H1 (cell line): ENCODE measurements around the gene TMUB1. TPM values are rescaled to one million over a fixed set of nuclear protein-coding genes. Genes with fewer than 3 reads are reported as not detected.

Experiments
- CTCF ChIA-PET: fragments of 300-600 bp; sonication (Branson Sonifier 250); formaldehyde crosslinking; loops from one replicate; lab custom pipeline; 2021; ENCODE audit not compliant: partially characterized antibody; lab: Charles Lee
- POLR2A ChIA-PET: fragments of 300-600 bp; sonication (Branson Sonifier 250); formaldehyde crosslinking; loops from one replicate; lab custom pipeline; 2021; ENCODE audit warnings: inconsistent platforms; ENCODE audit not compliant: partially characterized antibody; lab: Charles Lee
- DNase-seq, 2 experiments: peaks; one replicate each; pipeline versions ENCODE4 v3.0.0 to v3.0.0-alpha.2; 2010 to 2022; ENCODE audit warnings: low spot score in 2 of 2, low read depth in 1 of 2, mixed read lengths in 1 of 2
- FAIRE-seq: peaks from 2 replicates; lab custom pipeline; 2011; peaks lifted over from hg19 to GRCh38; lab: Jason Lieb, UNC
- H2AFZ ChIP-seq: 2 replicates; pipeline ENCODE4 v1.8.1; 2012; ENCODE audit warnings: low read length, inconsistent platforms
- H2AK5ac ChIP-seq: 2 replicates; pipeline ENCODE4 v1.6.1; 2013; ENCODE audit warnings: low read depth, low read length
- H2BK120ac ChIP-seq: replicated peaks from 2 replicates; pipeline ENCODE3; 2013; ENCODE audit warnings: low read depth, low read length, inconsistent platforms
- H2BK12ac ChIP-seq: 2 replicates; pipeline ENCODE4 v1.6.1; 2013; ENCODE audit warnings: low read depth, low read length
- H2BK15ac ChIP-seq: 2 replicates; pipeline ENCODE4 v1.6.1; 2013; ENCODE audit warnings: low read length
- H2BK20ac ChIP-seq: 2 replicates; pipeline ENCODE4 v1.6.1; 2013; ENCODE audit warnings: low read length
- H2BK5ac ChIP-seq: 2 replicates; pipeline ENCODE4 v1.6.1; 2013; ENCODE audit warnings: low read depth, low read length
- H3K14ac ChIP-seq: 2 replicates; pipeline ENCODE4 v1.6.1; 2013; ENCODE audit warnings: inconsistent platforms; ENCODE audit not compliant: insufficient read length
- H3K18ac ChIP-seq: 2 replicates; pipeline ENCODE4 v1.6.1; 2013; ENCODE audit warnings: low read length; ENCODE audit errors: extremely low read depth
- H3K23ac ChIP-seq: 2 replicates; pipeline ENCODE4 v1.6.1; 2013; ENCODE audit warnings: inconsistent platforms; ENCODE audit not compliant: insufficient read length
- H3K23me2 ChIP-seq: 2 replicates; pipeline ENCODE4 v1.6.1; 2013; ENCODE audit warnings: low read depth, low read length
- H3K27ac ChIP-seq: 2 replicates; pipeline ENCODE4 v1.6.1; 2011; ENCODE audit warnings: low read depth, low read length, inconsistent platforms
- H3K27me3 ChIP-seq, 4 experiments: replicated peaks in 1 of 4; 1 replicate in 1 of 4; 2 replicates in 3 of 4; pipeline versions ENCODE4 v1.6.1 to v1.8.1; 2011 to 2013; ENCODE audit warnings: low read length in 3 of 4, mild to moderate bottlenecking in 3 of 4, inconsistent platforms in 2 of 4, mixed read lengths in 2 of 4, moderate library complexity in 1 of 4; ENCODE audit not compliant: control insufficient read depth in 3 of 4, insufficient read depth in 3 of 4; ENCODE audit errors: extremely low read depth in 1 of 4
- H3K36me3 ChIP-seq, 4 experiments: 2 replicates each; pipeline versions ENCODE4 v1.6.1 to v1.8.1; 2011 to 2013; ENCODE audit warnings: mild to moderate bottlenecking in 4 of 4, low read length in 3 of 4, moderate library complexity in 2 of 4, control low read depth in 1 of 4, inconsistent platforms in 1 of 4; ENCODE audit not compliant: insufficient read depth in 4 of 4, control insufficient read depth in 2 of 4
- H3K4ac ChIP-seq: replicated peaks from 2 replicates; pipeline ENCODE3; 2013; ENCODE audit warnings: low read length, low read depth, mixed read lengths, inconsistent platforms; ENCODE audit not compliant: insufficient read length
- H3K4me1 ChIP-seq, 4 experiments: replicated peaks in 1 of 4; 1 replicate in 1 of 4; 2 replicates in 3 of 4; pipeline versions ENCODE4 v1.6.1 to v1.8.1; 2011 to 2013; ENCODE audit warnings: low read length in 3 of 4, inconsistent platforms in 2 of 4, mixed read lengths in 1 of 4; ENCODE audit not compliant: insufficient read depth in 4 of 4, control insufficient read depth in 3 of 4
- H3K4me2 ChIP-seq, 2 experiments: 2 replicates each; pipeline versions ENCODE4 v1.6.1 to v1.8.1; 2011 to 2013; ENCODE audit warnings: low read depth in 2 of 2, low read length in 2 of 2, control low read depth in 1 of 2, inconsistent platforms in 1 of 2, mild to moderate bottlenecking in 1 of 2; ENCODE audit not compliant: insufficient read depth in 1 of 2
- H3K4me3 ChIP-seq, 4 experiments: fragments of 200-600, 300-600 bp in 1 of 4; sonication (generic), shearing (Covaris generic), sonication (Bioruptor Twin) in 1 of 4; 2 replicates each; pipeline versions ENCODE4 v1.5.1 to v1.8.1; 2011 to 2016; ENCODE audit warnings: low read length in 4 of 4, low read depth in 3 of 4, control low read depth in 2 of 4, inconsistent platforms in 2 of 4, mild to moderate bottlenecking in 2 of 4, mixed read lengths in 1 of 4, moderate library complexity in 1 of 4; ENCODE audit not compliant: insufficient read depth in 2 of 4; ENCODE audit errors: extremely low read depth in 1 of 4
- H3K56ac ChIP-seq: replicated peaks from 2 replicates; pipeline ENCODE3; 2013; ENCODE audit warnings: low read depth, mild to moderate bottlenecking, mixed read lengths, low read length, inconsistent platforms; ENCODE audit not compliant: insufficient read length
- H3K79me1 ChIP-seq: 2 replicates; pipeline ENCODE4 v1.6.1; 2013; ENCODE audit warnings: low read depth, low read length, control low read depth
- H3K79me2 ChIP-seq, 2 experiments: 2 replicates each; pipeline versions ENCODE4 v1.6.1 to v1.8.1; 2012 to 2013; ENCODE audit warnings: low read length in 2 of 2, mild to moderate bottlenecking in 2 of 2, inconsistent platforms in 1 of 2; ENCODE audit not compliant: insufficient read depth in 2 of 2, control insufficient read depth in 1 of 2
- H3K9ac ChIP-seq, 4 experiments: replicated peaks in 1 of 4; 1 replicate in 1 of 4; 2 replicates in 3 of 4; pipeline versions ENCODE4 v1.6.1 to v1.8.1; 2011 to 2013; ENCODE audit warnings: low read depth in 3 of 4, low read length in 3 of 4, control low read depth in 2 of 4, mild to moderate bottlenecking in 2 of 4, moderate library complexity in 2 of 4, inconsistent platforms in 1 of 4; ENCODE audit errors: extremely low read depth in 1 of 4
- H3K9me3 ChIP-seq, 2 experiments: 2 replicates each; pipeline versions ENCODE4 v1.6.1 to v1.8.1; 2012 to 2013; ENCODE audit warnings: mild to moderate bottlenecking in 2 of 2, moderate library complexity in 2 of 2, control low read depth in 1 of 2, inconsistent platforms in 1 of 2, low read depth in 1 of 2, low read length in 1 of 2, mixed read lengths in 1 of 2; ENCODE audit not compliant: insufficient read depth in 2 of 2
- H4K20me1 ChIP-seq, 2 experiments: replicated peaks in 1 of 2; 2 replicates each; pipeline versions ENCODE3 to v1.8.1; 2011 to 2013; ENCODE audit warnings: inconsistent platforms in 2 of 2, low read length in 2 of 2, mild to moderate bottlenecking in 1 of 2; ENCODE audit not compliant: insufficient read depth in 2 of 2, control insufficient read depth in 1 of 2
- H4K5ac ChIP-seq: 2 replicates; pipeline ENCODE4 v1.6.1; 2013; ENCODE audit warnings: low read length, low read depth, mixed read lengths, inconsistent platforms; ENCODE audit not compliant: insufficient read length
- H4K8ac ChIP-seq: 2 replicates; pipeline ENCODE4 v1.8.0; 2013; ENCODE audit warnings: mild to moderate bottlenecking, moderate library complexity, low read length, inconsistent platforms; ENCODE audit not compliant: insufficient read depth; ENCODE audit errors: extremely low read depth
- H4K91ac ChIP-seq: replicated peaks from 2 replicates; pipeline ENCODE3; 2013; ENCODE audit warnings: low read length, mixed read lengths, inconsistent platforms; ENCODE audit not compliant: insufficient read length
- ATF3 ChIP-seq: IDR thresholded peaks from 2 replicates; pipeline ENCODE4 v1.6.1; 2011; ENCODE audit warnings: low read depth, mild to moderate bottlenecking, low read length; ENCODE audit not compliant: insufficient read depth
- EGR1 ChIP-seq: IDR thresholded peaks from 2 replicates; pipeline ENCODE4 v1.6.1; 2011; ENCODE audit warnings: low read depth, low read length, borderline replicate concordance
- HDAC6 ChIP-seq: IDR thresholded peaks from one replicate; pipeline ENCODE4 v1.7.1; 2012; ENCODE audit warnings: low read depth, mild to moderate bottlenecking, inconsistent platforms, low read length, moderate library complexity
- KDM1A ChIP-seq: fragments of 200-600, 300-600 bp; sonication (generic); IDR thresholded peaks from 2 replicates; pipeline ENCODE4 v1.7.1; 2016; ENCODE audit warnings: mild to moderate bottlenecking, low read length, borderline replicate concordance
- MAX ChIP-seq: IDR thresholded peaks from 2 replicates; pipeline ENCODE4 v1.6.1; 2012; ENCODE audit warnings: inconsistent platforms
- PHF8 ChIP-seq: fragments of 200-600 bp; sonication (generic); conservative IDR thresholded peaks from 2 replicates; pipeline ENCODE4 v1.7.1; 2012; ENCODE audit warnings: low read depth, mild to moderate bottlenecking, inconsistent platforms, low read length, moderate library complexity
- POLR2AphosphoS5 ChIP-seq: IDR thresholded peaks from 2 replicates; pipeline ENCODE4 v1.6.1; 2011; ENCODE audit warnings: low read depth, low read length
- SIRT6 ChIP-seq: IDR thresholded peaks from one replicate; pipeline ENCODE4 v1.7.1; 2012; ENCODE audit warnings: low read length, inconsistent platforms
- SP1 ChIP-seq: IDR thresholded peaks from 2 replicates; pipeline ENCODE4 v1.6.1; 2011; ENCODE audit warnings: low read depth, low read length
- SP2 ChIP-seq: IDR thresholded peaks from 2 replicates; pipeline ENCODE4 v1.6.1; 2012; ENCODE audit warnings: mild to moderate bottlenecking, low read length, inconsistent platforms
- TEAD4 ChIP-seq: IDR thresholded peaks from 2 replicates; pipeline ENCODE4 v1.6.1; 2012; ENCODE audit warnings: low read depth, low read length, inconsistent platforms, mixed read lengths
- ZNF274 ChIP-seq: IDR thresholded peaks from 2 replicates; pipeline ENCODE4 v1.7.0; 2012; ENCODE audit warnings: low read length, borderline replicate concordance; ENCODE audit errors: extremely low read depth
- WGBS, 2 experiments: shearing (Covaris generic) in 1 of 2; methylation state at CpG; one replicate each; pipeline versions ENCODE4 v1.1.6 to v1.1.7; 2013 to 2015; ENCODE audit warnings: low lambda C conversion rate in 2 of 2, mixed read lengths in 2 of 2, inconsistent platforms in 1 of 2, low coverage in 1 of 2, missing lambda C conversion rate in 1 of 2; ENCODE audit not compliant: insufficient replicate concordance in 2 of 2, insufficient coverage in 1 of 2, insufficient read length in 1 of 2; ENCODE audit errors: extremely low coverage in 1 of 2, missing lambda C conversion rate in 1 of 2; 5-methylcytosine and 5-hydroxymethylcytosine counted together
- polyA plus RNA-seq, 7 experiments: library from polyadenylated mRNA; depleted of rRNA in 3 of 7; stranded (reverse) in 5 of 7; unstranded in 2 of 7; fragments of >200 nt in 5 of 7; fragments of 200-250 nt in 2 of 7; gene quantifications; 1 replicate in 5 of 7; 2 replicates in 1 of 7; 4 replicates in 1 of 7; pipeline versions ENCODE4 v1.2.1 to v1.2.3, GENCODE V29; 2011 to 2013; ENCODE audit warnings: missing spikeins in 2 of 7, mixed read lengths in 2 of 7
- total RNA-seq: library from RNA; stranded (reverse); fragmentation: NEBNext Ultra II Directional; extraction: Animal tissue kit (Norgen Biotek cat#: 25700); gene quantifications from 2 replicates; pipeline ENCODE4 v1.2.1, GENCODE V29; 2021

TMUB1 gene
- total and polyA plus RNA-seq, 2 of the 8 experiments (the other 6 are each of a cell fraction or from before 2014, with no cell fraction given) = 41.4 to 56.2 TPM

- Histone ChIP-seq H3K4me3 (no peak overlapping the region), H3K23ac (no peak overlapping the region), H3K4me1 (peaks cover 3 to 9% (median 7%) of the 10 kb centered on the region in 4 experiments), H3K23me2 (peaks cover 2% of the 10 kb centered on the region; the same call in 1 of the 2 replicates), H4K91ac (no peak overlapping the region), H2BK15ac (no peak overlapping the region), H4K5ac (no peak overlapping the region), H2BK20ac (no peak overlapping the region), H3K9ac (no peak overlapping the region), H4K8ac (no peak overlapping the region), H3K27ac (no peak overlapping the region), H2BK12ac (no peak overlapping the region), H2BK120ac (no peak overlapping the region), H3K56ac (no peak overlapping the region), H3K27me3 (no peaks in the 10 kb centered on the region), H3K36me3 (peaks cover 18 to 64% (median 43%) of the 10 kb centered on the region in 4 experiments), H2BK5ac (peak overlapping the region; percentile 61), H3K18ac (no peak overlapping the region), H3K9me3 (no peaks in the 10 kb centered on the region), H4K20me1 (peaks cover 5 to 11% of the 10 kb centered on the region in 2 experiments), H3K79me2 (peaks cover 0 to 7% of the 10 kb centered on the region in 2 experiments; a peak in 1 of 4 replicates), H3K4me2 (peak overlapping the region in 1 of 2 experiments; percentile 19; a peak in 2 of 4 replicates), H3K79me1 (peaks cover 3% of the 10 kb centered on the region; the same call in 1 of the 2 replicates), H3K14ac (no peak overlapping the region), H3K4ac (no peak overlapping the region), H2AK5ac (no peak overlapping the region), H2AFZ (no peak overlapping the region)
- ChIA-PET CTCF (interaction anchor here (0.6 to 9.0 kb wide), 15 partner anchors 9 to 105 kb away, joined by 3 to 81 read pairs (median 3); partner anchors contain the start of gene ATG9B), POLR2A (interaction anchor here (0.6 to 7.9 kb wide), 7 partner anchors 9 to 55 kb away, joined by 3 to 77 read pairs (median 4); partner anchors contain the start of gene FASTK)
- DNase-seq = no peak
- WGBS, 2 experiments = 76% methylated on average over 12 of the region's 12 CpGs; no CpG with 5 or more reads in 1 of the 2 experiments
- peak; percentile 45 for FAIRE-seq
- no peak for TF ChIP-seq MAX
- no peak for TF ChIP-seq ATF3
- TF ChIP-seq ZNF274 = no peak
- no peak for TF ChIP-seq POLR2AphosphoS5
- TF ChIP-seq EGR1 = no peak
- TF ChIP-seq KDM1A = 0 out of 2 replicates have a peak, but pooled peaks have one; percentile 10
- peak; percentile 93 for TF ChIP-seq TEAD4
- TF ChIP-seq SIRT6 = no peak
- TF ChIP-seq SP1 = peak; percentile 14; the same call in 1 of the 2 replicates
- no peak for TF ChIP-seq HDAC6
- no peak for TF ChIP-seq PHF8
- no peak for TF ChIP-seq SP2
Observed at GRCh38 chr7:151068069-151068773, 15.1 kb downstream of the TMUB1 start.
